ENCODE measurements around the gene HACD2. TPM values are rescaled to one million over a fixed set of nuclear protein-coding genes. Genes with fewer than 3 reads are reported as not detected.

HACD2 gene
- total RNA-seq, 1 experiment from 2014 or later, result 43.0 TPM

GRCh38 chr3:123525433-123525832, 59.4 kb downstream of the HACD2 start:
- no peak overlapping the region for H3K4me2 ChIP-seq (ENCODE audit: low read length)
- peaks cover 5 to 7% of the 10 kb centered on the region in 2 experiments; a peak in 3 of 4 replicates for H3K36me3 ChIP-seq (ENCODE audit: control insufficient read depth in 1 of 2, insufficient read depth in 2 of 2, low read length in 2 of 2)
- H3K9me3 ChIP-seq (ENCODE audit: control insufficient read depth in 1 of 2, insufficient read depth in 1 of 2, low read depth in 1 of 2, low read length in 2 of 2), result no peaks in the 10 kb centered on the region
- H2AFZ ChIP-seq (ENCODE audit: low read depth, low read length, poor library complexity, severe bottlenecking), result no peak overlapping the region
- no peak for DNase-seq (ENCODE audit: low read depth, low spot score)
- H3K79me2 ChIP-seq (ENCODE audit: insufficient read depth, low read length), result no peaks in the 10 kb centered on the region
- ATAC-seq, result no peak
- RAD21 ChIA-PET (ENCODE audit: low non-redundant PET in 1 of 2, low total read pairs in 2 of 2, uncharacterized antibody in 2 of 2, unreplicated experiment in 2 of 2), result no interaction called here
- intact Hi-C loops (cut with micrococcal nuclease), result no loop called here
- no TSS peak for BruUV-seq (replicated peaks)
- H3K9ac ChIP-seq (ENCODE audit: low read length), result no peak overlapping the region
- H3K27ac ChIP-seq (ENCODE audit: low read depth, low read length), result no peak overlapping the region
- POLR2A ChIA-PET, result no interaction called here
- no peaks in the 10 kb centered on the region for H3K27me3 ChIP-seq (ENCODE audit: insufficient read depth, low read length)
- no peaks in the 10 kb centered on the region for H4K20me1 ChIP-seq (ENCODE audit: insufficient read depth)
- H3K4me1 ChIP-seq (ENCODE audit: control insufficient read depth in 1 of 2, insufficient read depth in 2 of 2, low read length in 2 of 2), result no peaks in the 10 kb centered on the region
- H3K9me2 ChIP-seq (ENCODE audit: insufficient read depth), result no peaks in the 10 kb centered on the region
- no peak overlapping the region for H3K4me3 ChIP-seq (replicated peaks in 1 of 2; ENCODE audit: low read depth in 1 of 2, low read length in 2 of 2)
- TF ChIP-seq RAD21 (IDR thresholded peaks at IDR 0.05; ENCODE audit: low read depth) (no peak), ZNF274 (IDR thresholded peaks at IDR 0.05; ENCODE audit: low read depth, low read length) (no peak), EZH2 (IDR thresholded peaks at IDR 0.05) (no peak)
- CTCF ChIA-PET, result no interaction called here

GRCh38 chr3:123524981-123525380, 59.9 kb downstream of the HACD2 start:
- Histone ChIP-seq H3K27me3 (ENCODE audit: insufficient read depth, low read length) (no peaks in the 10 kb centered on the region), H3K4me1 (ENCODE audit: control insufficient read depth in 1 of 2, insufficient read depth in 2 of 2, low read length in 2 of 2) (no peaks in the 10 kb centered on the region), H2AFZ (ENCODE audit: low read depth, low read length, poor library complexity, severe bottlenecking) (no peak overlapping the region), H3K9ac (ENCODE audit: low read length) (no peak overlapping the region), H3K36me3 (ENCODE audit: control insufficient read depth in 1 of 2, insufficient read depth in 2 of 2, low read length in 2 of 2) (peaks cover 5 to 7% of the 10 kb centered on the region in 2 experiments; a peak in 3 of 4 replicates), H3K9me3 (ENCODE audit: control insufficient read depth in 1 of 2, insufficient read depth in 1 of 2, low read depth in 1 of 2, low read length in 2 of 2) (no peaks in the 10 kb centered on the region), H3K9me2 (ENCODE audit: insufficient read depth) (no peaks in the 10 kb centered on the region), H3K4me3 (replicated peaks in 1 of 2; ENCODE audit: low read depth in 1 of 2, low read length in 2 of 2) (no peak overlapping the region), H3K27ac (ENCODE audit: low read depth, low read length) (no peak overlapping the region), H3K4me2 (ENCODE audit: low read length) (no peak overlapping the region), H4K20me1 (ENCODE audit: insufficient read depth) (no peaks in the 10 kb centered on the region), H3K79me2 (ENCODE audit: insufficient read depth, low read length) (no peaks in the 10 kb centered on the region)
- DNase-seq (ENCODE audit: low read depth, low spot score) (no peak), ATAC-seq (no peak)
- BruUV-seq (replicated peaks), result TSS peak; percentile 13
- CTCF ChIA-PET, result no interaction called here
- RAD21 ChIA-PET (ENCODE audit: low non-redundant PET in 1 of 2, low total read pairs in 2 of 2, uncharacterized antibody in 2 of 2, unreplicated experiment in 2 of 2), result no interaction called here
- POLR2A ChIA-PET, result no interaction called here
- intact Hi-C loops (cut with micrococcal nuclease), result no loop called here
- no peak for TF ChIP-seq EZH2phosphoT487 (IDR thresholded peaks at IDR 0.05; ENCODE audit: borderline replicate concordance)
- no peak for TF ChIP-seq CBX3 (IDR thresholded peaks at IDR 0.05; ENCODE audit: low read depth)
- TF ChIP-seq EZH2 (IDR thresholded peaks at IDR 0.05), result no peak
- TF ChIP-seq ZFX (IDR thresholded peaks at IDR 0.05), result no peak
- no peak for TF ChIP-seq FOSL1 (IDR thresholded peaks at IDR 0.05; ENCODE audit: low read depth)
- no peak for TF ChIP-seq CEBPB (IDR thresholded peaks at IDR 0.05; ENCODE audit: low read depth)
- TF ChIP-seq, protein P1, sequence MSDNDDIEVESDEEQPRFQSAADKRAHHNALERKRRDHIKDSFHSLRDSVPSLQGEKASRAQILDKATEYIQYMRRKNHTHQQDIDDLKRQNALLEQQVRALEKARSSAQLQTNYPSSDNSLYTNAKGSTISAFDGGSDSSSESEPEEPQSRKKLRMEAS (IDR thresholded peaks at IDR 0.05), result no peak
- no peak for TF ChIP-seq RAD21 (IDR thresholded peaks at IDR 0.05; ENCODE audit: low read depth)

Measured in HCT116 (cell line).